HepG2 (cell line): ENCODE data around the gene SH2D6.

Source experiments
- ARNT ChIP-seq: fragments of 450-650 bp; IDR thresholded peaks from 2 replicates; pipeline ENCODE4 v1.6.1; 2017
- CHCHD3 ChIP-seq: sonication (generic); formaldehyde crosslinking; IDR thresholded peaks from 2 replicates; pipeline ENCODE4 v1.8.0; 2022; ENCODE audit warnings: mild to moderate bottlenecking, missing genetic modification reagents, moderate library complexity
- MYC ChIP-seq: sonication (generic); formaldehyde crosslinking; IDR thresholded peaks from 2 replicates; pipeline ENCODE4 v1.9.0; 2021; ENCODE audit warnings: missing genetic modification reagents, borderline replicate concordance
- POLR2A ChIP-seq, 2 experiments: IDR thresholded peaks; 2 replicates each; pipeline ENCODE4 v1.6.1; 2011; ENCODE audit warnings: low read depth in 2 of 2, low read length in 2 of 2, mild to moderate bottlenecking in 1 of 2, moderate library complexity in 1 of 2; ENCODE audit not compliant: insufficient read depth in 1 of 2
- ZNF557 ChIP-seq: sonication (generic); formaldehyde crosslinking; IDR thresholded peaks from 2 replicates; pipeline ENCODE4 v1.4.0; 2020; ENCODE audit warnings: missing genetic modification reagents

GRCh38 chr2:85397925-85398331 lies 20.6 kb upstream of the SH2D6 start:
- TF ChIP-seq ZNF557 (CRISPR knock-in tag) (no peak), ARNT (no peak), POLR2A (IDR thresholded peaks at IDR 0.05; ENCODE audit: insufficient read depth in 1 of 2, low read depth in 2 of 2, low read length in 2 of 2) (no peak), CHCHD3 (CRISPR knock-in tag) (no peak), MYC (CRISPR knock-in tag) (no peak)
